DOHH2 (cell line): Measurements from ENCODE around the gene SLC30A5.

Source experiments
- CTCF ChIP-seq: fragments of 200-600 bp; sonication (generic); IDR thresholded peaks from one replicate; pipeline ENCODE4 v1.5.1; 2014; ENCODE audit warnings: antibody characterized with exemption, mild to moderate bottlenecking, low read depth, low read length; ENCODE audit not compliant: poor library complexity, severe bottlenecking
- EZH2phosphoT487 ChIP-seq: fragments of 200-600 bp; sonication (generic); IDR thresholded peaks from 2 replicates; pipeline ENCODE4 v1.6.1; 2017; ENCODE audit warnings: borderline replicate concordance, mild to moderate bottlenecking, antibody characterized with exemption, low read length, moderate library complexity, mixed read lengths

GRCh38 chr5:69048230-69048629, 45.6 kb upstream of the SLC30A5 start:
- TF ChIP-seq CTCF (peak; percentile 52), EZH2phosphoT487 (no peak)
